Epithelial cell of esophagus (primary cell): ENCODE results near the gene RAD51B.
A peak's percentile ranks its signal among the peaks of the same experiment; 100 is the strongest.

ENCODE experiments used
- DNase-seq: peaks from one replicate; pipeline ENCODE4 v3.0.0; 2010; ENCODE audit warnings: low read depth
- H3K4me3 ChIP-seq: 2 replicates; pipeline ENCODE4 v1.5.1; 2011; ENCODE audit warnings: mild to moderate bottlenecking, low read length, control low read depth
- TF ChIP-seq, protein P1 (sequence below): IDR thresholded peaks from 2 replicates; pipeline ENCODE4 v1.5.1; 2011; ENCODE audit warnings: low read depth, mild to moderate bottlenecking, low read length, control low read depth, inconsistent platforms; ENCODE audit not compliant: insufficient read depth; ENCODE audit errors: missing control alignments

Gene RAD51B

DNA sequence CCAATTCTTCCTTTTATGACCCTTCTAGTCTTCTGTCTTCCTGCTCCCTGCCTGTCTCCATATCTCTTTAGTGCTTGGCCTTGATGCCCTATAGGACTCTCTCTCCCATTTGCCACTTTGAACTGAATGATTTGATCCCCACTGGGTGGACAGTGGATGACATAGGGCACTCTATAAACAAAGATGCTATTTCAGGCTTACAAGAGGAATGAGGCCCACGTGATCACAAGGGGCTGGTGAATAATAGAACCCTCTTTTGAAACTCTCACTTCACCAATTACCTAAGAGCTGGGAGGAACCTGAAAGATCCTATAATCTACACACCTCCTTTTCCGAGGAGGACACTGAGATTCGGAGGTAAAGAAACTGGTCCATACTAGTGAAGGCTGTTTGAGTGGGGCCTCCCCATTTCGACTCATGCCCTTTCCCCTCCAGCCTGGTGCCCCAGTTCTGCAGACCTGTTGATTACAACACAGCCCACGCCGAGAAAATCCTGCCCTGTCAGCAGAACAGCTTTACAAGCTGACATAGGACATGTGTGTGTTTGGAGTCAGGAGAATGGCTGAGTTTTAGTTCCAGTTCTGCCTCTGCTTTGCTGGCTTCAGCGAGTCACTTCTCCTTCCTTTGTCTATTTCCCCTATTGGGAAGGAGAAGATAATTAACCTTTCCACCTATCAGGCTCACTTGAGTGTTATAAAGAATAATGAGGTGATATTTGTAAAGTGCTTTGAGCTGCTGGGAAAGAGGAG lies 573.0 kb downstream of the RAD51B start:
- H3K4me3 ChIP-seq: no peak overlapping the region
- TF ChIP-seq, protein P1, sequence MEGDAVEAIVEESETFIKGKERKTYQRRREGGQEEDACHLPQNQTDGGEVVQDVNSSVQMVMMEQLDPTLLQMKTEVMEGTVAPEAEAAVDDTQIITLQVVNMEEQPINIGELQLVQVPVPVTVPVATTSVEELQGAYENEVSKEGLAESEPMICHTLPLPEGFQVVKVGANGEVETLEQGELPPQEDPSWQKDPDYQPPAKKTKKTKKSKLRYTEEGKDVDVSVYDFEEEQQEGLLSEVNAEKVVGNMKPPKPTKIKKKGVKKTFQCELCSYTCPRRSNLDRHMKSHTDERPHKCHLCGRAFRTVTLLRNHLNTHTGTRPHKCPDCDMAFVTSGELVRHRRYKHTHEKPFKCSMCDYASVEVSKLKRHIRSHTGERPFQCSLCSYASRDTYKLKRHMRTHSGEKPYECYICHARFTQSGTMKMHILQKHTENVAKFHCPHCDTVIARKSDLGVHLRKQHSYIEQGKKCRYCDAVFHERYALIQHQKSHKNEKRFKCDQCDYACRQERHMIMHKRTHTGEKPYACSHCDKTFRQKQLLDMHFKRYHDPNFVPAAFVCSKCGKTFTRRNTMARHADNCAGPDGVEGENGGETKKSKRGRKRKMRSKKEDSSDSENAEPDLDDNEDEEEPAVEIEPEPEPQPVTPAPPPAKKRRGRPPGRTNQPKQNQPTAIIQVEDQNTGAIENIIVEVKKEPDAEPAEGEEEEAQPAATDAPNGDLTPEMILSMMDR: no peak
- peak; percentile 37 for DNase-seq

DNA sequence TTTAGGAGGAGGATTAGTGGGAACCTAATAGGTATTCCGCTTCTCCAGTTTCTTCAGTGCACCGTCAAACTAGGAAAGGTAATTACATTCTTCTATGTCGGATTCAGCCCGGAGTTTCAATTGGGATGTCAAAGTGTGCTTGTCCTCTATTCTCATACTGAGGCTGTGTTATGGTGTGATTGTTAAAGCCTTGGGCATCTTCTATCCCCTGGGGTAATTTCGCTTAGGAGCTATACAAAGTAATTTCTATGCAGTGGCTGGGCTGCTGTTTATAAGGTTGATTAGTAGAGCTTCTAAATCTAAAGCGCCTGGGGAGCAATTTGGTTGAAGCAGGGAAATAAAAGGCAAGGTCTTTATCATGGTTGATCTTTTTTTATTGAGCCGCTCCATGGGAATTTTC lies 573.7 kb downstream of the RAD51B start:
- H3K4me3 ChIP-seq: no peak overlapping the region
- no peak for DNase-seq
- TF ChIP-seq, protein P1: no peak

DNA sequence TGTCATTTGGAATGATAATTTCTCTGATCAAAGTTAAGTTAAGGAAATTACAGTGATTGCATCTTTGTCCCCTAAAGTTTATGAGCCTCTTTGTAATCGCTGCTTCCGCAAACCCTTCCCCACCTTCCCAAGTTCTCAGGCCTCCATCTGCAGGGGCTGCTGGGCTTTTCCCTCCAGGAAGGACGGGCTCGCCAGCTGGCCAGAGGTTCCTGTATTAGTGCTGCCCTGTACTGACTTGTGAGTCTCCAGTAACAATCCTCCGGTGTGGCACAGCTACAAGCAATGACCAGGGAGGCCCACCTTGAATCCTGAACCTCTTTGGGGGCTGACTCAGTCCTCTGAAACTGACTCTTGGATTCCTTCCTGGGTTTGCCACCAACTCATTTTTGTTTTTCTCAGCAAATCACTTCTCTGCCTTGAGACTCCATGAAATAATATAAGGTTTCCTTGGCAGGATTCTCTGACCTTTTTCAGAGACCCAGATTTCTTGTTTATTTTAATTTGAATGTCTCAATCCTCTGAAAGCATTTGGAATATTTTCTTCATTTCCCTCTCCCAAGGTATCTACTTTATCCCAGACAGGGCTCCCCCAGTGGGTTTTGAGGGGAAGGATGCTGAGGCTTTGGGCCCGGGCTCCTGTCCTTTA lies 574.7 kb downstream of the RAD51B start:
- no peak for DNase-seq
- TF ChIP-seq, protein P1: no peak
- H3K4me3 ChIP-seq: no peak overlapping the region

DNA sequence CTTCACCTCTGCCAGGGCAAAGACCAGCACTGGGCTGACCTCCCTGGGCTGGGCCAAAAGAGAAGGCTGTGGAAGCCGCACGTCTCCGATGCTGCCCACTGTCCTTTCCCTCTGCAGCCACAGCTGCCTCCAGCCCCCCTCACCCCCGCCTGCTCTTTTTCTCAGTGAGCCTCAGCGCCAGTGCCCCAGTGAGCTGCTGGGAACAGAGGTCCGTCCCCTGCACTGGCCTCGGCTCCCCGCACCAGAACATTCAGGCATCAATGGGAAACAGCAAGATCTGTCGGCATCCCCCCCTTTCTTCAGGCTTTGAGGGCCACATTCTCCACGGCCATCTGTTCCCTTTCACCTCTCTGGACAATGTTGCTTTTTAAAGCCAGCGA lies 575.2 kb downstream of the RAD51B start:
- no peak for DNase-seq
- no peak overlapping the region for H3K4me3 ChIP-seq
- TF ChIP-seq, protein P1: no peak

DNA sequence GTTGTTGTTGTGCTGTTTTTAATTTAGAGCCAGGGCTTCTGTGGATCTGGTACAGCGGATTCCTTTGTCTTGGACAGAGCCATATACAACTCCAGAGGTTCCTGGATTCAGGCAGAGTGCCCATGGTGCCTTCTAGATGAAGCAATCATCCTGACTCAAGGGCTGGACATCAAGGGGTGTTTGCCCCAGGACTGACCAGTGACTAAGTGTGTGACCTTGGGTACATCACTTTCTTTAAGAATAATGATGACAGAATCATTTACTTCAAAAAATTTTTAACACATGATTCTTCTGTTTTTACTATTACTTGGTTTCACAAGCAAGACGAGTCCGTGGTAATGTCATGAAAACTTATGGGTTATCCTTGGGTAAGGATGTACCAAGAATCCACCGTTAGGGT lies 576.0 kb downstream of the RAD51B start:
- no peak for DNase-seq
- TF ChIP-seq, protein P1: no peak
- H3K4me3 ChIP-seq: no peak overlapping the region

DNA sequence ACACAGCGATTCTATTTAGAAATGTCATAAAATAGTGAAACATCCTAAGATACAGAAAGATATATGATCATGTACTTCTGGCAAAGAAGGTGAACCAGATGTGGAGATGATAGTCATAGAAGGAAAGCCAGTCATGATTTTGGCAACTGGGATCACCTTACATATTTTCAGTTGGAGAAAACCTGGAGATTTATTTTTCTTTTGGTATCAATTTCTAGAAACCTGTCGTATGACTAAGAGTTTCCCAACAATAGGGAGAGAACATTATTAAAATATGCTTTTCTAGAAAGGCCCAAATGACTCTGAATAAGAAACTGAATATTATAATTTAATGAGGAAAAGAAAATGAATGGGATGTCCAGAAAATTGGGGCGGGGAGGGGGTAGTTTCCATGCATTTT lies 576.9 kb downstream of the RAD51B start:
- no peak for DNase-seq
- H3K4me3 ChIP-seq: no peak overlapping the region
- TF ChIP-seq, protein P1: no peak
